Spleen (tissue), 7 donors: ENCODE results near the gene KIAA0753.

Experiments
- POLR2A ChIP-seq, 3 donors: fragments of 450-650 bp; IDR thresholded peaks; one replicate each; pipeline ENCODE4 v1.5.1; 2017; ENCODE audit warnings: antibody characterized with exemption in 3 of 3, mild to moderate bottlenecking in 1 of 3
- POLR2AphosphoS5 ChIP-seq, 3 donors: sonication (generic); formaldehyde crosslinking; IDR thresholded peaks; one replicate each; pipeline ENCODE4 v1.5.1; 2017; ENCODE audit warnings: antibody characterized with exemption in 3 of 3
- TF ChIP-seq, protein P1 (sequence below), 11 experiments: fragments of 200-600 bp in 7 of 11; fragments of 450-650 bp in 4 of 11; sonication (generic) in 4 of 11; IDR thresholded peaks in 8 of 11; conservative IDR thresholded peaks in 3 of 11; 1 replicate in 7 of 11; 2 replicates in 4 of 11; pipeline versions ENCODE4 v1.4.0 to v1.8.0; 2016 to 2021; ENCODE audit warnings: antibody characterized with exemption in 11 of 11, inconsistent platforms in 4 of 11, mild to moderate bottlenecking in 1 of 11
- donor health status: DM: no; HTN: no; CAD: no; lungs with moderate emphysema.
- donor health status: DM: no; HTN: no; CAD: no.
- donor health status: DM: no; HTN: no; CAD: no.

DNA sequence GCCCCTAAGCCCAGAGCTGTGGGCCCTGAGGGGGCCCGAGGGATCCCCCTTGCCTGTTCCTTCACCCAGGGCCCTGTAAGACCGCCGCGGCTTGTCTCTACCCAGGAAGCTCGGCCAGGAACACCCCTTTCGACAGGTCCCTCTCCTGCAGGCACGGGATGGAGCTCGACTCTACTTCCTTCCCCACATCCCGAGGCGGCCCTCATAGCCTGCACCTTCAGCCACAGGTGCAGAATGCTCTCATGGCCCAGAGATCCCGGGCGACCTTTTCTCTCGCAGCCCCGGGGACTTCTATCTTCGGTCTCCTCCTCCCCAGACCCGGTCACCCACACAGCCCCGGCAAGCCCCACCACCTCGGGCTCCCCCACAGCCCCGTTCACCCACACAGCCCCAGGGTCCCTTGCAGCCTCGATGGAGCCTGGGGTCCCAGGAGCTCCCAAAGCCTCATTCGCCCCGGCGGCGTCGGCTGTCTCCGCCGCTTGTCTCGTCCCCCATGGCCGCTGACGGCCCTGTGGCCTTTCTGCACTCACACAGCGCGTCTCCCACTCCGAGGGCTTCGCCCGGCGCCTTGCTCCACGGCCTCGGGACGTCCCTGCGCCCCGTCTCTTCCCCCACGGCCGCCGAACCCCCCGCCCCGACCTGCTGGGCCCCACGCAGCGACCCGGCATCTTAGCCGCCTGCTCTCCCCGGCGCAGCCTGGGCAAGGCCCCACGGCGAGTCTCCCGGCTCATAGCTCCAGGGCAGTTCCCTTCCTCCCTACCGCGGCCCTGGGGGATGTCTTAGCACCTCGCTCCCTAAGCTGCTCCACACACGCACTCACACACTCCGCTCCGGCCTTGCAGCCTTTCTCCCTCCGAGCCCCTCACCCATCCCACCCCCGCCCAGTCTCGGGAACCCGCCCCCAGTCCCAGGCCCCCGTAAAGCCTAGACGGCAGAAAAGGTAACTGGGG, 650 bp downstream of the KIAA0753 start:
- TF ChIP-seq, protein P1, sequence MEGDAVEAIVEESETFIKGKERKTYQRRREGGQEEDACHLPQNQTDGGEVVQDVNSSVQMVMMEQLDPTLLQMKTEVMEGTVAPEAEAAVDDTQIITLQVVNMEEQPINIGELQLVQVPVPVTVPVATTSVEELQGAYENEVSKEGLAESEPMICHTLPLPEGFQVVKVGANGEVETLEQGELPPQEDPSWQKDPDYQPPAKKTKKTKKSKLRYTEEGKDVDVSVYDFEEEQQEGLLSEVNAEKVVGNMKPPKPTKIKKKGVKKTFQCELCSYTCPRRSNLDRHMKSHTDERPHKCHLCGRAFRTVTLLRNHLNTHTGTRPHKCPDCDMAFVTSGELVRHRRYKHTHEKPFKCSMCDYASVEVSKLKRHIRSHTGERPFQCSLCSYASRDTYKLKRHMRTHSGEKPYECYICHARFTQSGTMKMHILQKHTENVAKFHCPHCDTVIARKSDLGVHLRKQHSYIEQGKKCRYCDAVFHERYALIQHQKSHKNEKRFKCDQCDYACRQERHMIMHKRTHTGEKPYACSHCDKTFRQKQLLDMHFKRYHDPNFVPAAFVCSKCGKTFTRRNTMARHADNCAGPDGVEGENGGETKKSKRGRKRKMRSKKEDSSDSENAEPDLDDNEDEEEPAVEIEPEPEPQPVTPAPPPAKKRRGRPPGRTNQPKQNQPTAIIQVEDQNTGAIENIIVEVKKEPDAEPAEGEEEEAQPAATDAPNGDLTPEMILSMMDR (IDR thresholded peaks at IDR 0.05 in 8 of 11, conservative IDR thresholded peaks at IDR 0.05 in 3 of 11): no peak
- TF ChIP-seq POLR2A (IDR thresholded peaks at IDR 0.05) (no peak), POLR2AphosphoS5 (IDR thresholded peaks at IDR 0.05) (no peak)
